ENCODE data around the gene UNC5C.
A peak's percentile ranks its signal among the peaks of the same experiment; 100 is the strongest.

DNA sequence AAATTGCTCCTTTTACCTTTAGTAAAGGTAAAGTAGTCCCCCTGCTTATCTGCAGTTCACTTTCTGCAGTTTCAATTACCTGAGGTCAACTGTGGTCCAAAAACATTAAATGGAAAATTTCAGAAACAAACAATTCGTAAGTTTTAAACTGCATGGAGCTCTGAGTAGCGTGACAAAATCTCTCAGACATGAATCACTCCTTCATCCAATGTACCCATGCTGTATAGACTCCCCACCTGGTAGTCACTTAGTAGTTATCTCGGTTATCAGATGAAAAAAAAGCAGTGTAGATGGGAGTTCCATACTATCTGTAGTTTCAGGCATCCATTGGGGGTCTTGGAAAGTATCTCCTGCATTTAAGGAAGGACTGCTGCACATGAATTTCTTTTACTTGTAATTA is 7.7 kb downstream of the UNC5C start:
- TF ChIP-seq, protein P1, sequence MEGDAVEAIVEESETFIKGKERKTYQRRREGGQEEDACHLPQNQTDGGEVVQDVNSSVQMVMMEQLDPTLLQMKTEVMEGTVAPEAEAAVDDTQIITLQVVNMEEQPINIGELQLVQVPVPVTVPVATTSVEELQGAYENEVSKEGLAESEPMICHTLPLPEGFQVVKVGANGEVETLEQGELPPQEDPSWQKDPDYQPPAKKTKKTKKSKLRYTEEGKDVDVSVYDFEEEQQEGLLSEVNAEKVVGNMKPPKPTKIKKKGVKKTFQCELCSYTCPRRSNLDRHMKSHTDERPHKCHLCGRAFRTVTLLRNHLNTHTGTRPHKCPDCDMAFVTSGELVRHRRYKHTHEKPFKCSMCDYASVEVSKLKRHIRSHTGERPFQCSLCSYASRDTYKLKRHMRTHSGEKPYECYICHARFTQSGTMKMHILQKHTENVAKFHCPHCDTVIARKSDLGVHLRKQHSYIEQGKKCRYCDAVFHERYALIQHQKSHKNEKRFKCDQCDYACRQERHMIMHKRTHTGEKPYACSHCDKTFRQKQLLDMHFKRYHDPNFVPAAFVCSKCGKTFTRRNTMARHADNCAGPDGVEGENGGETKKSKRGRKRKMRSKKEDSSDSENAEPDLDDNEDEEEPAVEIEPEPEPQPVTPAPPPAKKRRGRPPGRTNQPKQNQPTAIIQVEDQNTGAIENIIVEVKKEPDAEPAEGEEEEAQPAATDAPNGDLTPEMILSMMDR (IDR thresholded peaks at IDR 0.05), result no peak
- TF ChIP-seq, protein P2, sequence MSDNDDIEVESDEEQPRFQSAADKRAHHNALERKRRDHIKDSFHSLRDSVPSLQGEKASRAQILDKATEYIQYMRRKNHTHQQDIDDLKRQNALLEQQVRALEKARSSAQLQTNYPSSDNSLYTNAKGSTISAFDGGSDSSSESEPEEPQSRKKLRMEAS (IDR thresholded peaks at IDR 0.05; ENCODE audit: low read depth), result 0 out of 2 replicates have a peak, but pooled peaks have one; percentile 15
- TF ChIP-seq, protein P3, sequence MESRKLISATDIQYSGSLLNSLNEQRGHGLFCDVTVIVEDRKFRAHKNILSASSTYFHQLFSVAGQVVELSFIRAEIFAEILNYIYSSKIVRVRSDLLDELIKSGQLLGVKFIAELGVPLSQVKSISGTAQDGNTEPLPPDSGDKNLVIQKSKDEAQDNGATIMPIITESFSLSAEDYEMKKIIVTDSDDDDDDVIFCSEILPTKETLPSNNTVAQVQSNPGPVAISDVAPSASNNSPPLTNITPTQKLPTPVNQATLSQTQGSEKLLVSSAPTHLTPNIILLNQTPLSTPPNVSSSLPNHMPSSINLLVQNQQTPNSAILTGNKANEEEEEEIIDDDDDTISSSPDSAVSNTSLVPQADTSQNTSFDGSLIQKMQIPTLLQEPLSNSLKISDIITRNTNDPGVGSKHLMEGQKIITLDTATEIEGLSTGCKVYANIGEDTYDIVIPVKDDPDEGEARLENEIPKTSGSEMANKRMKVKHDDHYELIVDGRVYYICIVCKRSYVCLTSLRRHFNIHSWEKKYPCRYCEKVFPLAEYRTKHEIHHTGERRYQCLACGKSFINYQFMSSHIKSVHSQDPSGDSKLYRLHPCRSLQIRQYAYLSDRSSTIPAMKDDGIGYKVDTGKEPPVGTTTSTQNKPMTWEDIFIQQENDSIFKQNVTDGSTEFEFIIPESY (IDR thresholded peaks at IDR 0.05; ENCODE audit: borderline replicate concordance, low read depth), result no peak
- TF ChIP-seq RFX5 (IDR thresholded peaks at IDR 0.05; ENCODE audit: low read length), result no peak
- TF ChIP-seq, protein P4, sequence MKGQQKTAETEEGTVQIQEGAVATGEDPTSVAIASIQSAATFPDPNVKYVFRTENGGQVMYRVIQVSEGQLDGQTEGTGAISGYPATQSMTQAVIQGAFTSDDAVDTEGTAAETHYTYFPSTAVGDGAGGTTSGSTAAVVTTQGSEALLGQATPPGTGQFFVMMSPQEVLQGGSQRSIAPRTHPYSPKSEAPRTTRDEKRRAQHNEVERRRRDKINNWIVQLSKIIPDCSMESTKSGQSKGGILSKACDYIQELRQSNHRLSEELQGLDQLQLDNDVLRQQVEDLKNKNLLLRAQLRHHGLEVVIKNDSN (IDR thresholded peaks at IDR 0.05; ENCODE audit: borderline replicate concordance, low read depth), result no peak
- no peak for TF ChIP-seq EP300 (IDR thresholded peaks at IDR 0.05; ENCODE audit: borderline replicate concordance in 1 of 2, low read depth in 1 of 2, low read length in 1 of 2)
- no peak for TF ChIP-seq RAD21 (IDR thresholded peaks at IDR 0.05; ENCODE audit: low read length)
- no peak for TF ChIP-seq NRF1 (IDR thresholded peaks at IDR 0.05; ENCODE audit: low read depth, low read length)
- no peak for TF ChIP-seq MXI1 (IDR thresholded peaks at IDR 0.05; ENCODE audit: low read depth, low read length)
- no peak for TF ChIP-seq TAF1 (IDR thresholded peaks at IDR 0.05; ENCODE audit: borderline replicate concordance, low read depth, low read length)
- no peak for TF ChIP-seq NFIC (IDR thresholded peaks at IDR 0.05; ENCODE audit: borderline replicate concordance)
- no peak for TF ChIP-seq YY1 (IDR thresholded peaks at IDR 0.05; ENCODE audit: low read depth)
- TF ChIP-seq, protein P5, sequence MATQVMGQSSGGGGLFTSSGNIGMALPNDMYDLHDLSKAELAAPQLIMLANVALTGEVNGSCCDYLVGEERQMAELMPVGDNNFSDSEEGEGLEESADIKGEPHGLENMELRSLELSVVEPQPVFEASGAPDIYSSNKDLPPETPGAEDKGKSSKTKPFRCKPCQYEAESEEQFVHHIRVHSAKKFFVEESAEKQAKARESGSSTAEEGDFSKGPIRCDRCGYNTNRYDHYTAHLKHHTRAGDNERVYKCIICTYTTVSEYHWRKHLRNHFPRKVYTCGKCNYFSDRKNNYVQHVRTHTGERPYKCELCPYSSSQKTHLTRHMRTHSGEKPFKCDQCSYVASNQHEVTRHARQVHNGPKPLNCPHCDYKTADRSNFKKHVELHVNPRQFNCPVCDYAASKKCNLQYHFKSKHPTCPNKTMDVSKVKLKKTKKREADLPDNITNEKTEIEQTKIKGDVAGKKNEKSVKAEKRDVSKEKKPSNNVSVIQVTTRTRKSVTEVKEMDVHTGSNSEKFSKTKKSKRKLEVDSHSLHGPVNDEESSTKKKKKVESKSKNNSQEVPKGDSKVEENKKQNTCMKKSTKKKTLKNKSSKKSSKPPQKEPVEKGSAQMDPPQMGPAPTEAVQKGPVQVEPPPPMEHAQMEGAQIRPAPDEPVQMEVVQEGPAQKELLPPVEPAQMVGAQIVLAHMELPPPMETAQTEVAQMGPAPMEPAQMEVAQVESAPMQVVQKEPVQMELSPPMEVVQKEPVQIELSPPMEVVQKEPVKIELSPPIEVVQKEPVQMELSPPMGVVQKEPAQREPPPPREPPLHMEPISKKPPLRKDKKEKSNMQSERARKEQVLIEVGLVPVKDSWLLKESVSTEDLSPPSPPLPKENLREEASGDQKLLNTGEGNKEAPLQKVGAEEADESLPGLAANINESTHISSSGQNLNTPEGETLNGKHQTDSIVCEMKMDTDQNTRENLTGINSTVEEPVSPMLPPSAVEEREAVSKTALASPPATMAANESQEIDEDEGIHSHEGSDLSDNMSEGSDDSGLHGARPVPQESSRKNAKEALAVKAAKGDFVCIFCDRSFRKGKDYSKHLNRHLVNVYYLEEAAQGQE (IDR thresholded peaks at IDR 0.05; ENCODE audit: low read depth, low read length), result no peak
